Measurements from ENCODE around the gene MBNL2.
A peak's percentile ranks its signal among the peaks of the same experiment; 100 is the strongest.

MBNL2 gene

DNA sequence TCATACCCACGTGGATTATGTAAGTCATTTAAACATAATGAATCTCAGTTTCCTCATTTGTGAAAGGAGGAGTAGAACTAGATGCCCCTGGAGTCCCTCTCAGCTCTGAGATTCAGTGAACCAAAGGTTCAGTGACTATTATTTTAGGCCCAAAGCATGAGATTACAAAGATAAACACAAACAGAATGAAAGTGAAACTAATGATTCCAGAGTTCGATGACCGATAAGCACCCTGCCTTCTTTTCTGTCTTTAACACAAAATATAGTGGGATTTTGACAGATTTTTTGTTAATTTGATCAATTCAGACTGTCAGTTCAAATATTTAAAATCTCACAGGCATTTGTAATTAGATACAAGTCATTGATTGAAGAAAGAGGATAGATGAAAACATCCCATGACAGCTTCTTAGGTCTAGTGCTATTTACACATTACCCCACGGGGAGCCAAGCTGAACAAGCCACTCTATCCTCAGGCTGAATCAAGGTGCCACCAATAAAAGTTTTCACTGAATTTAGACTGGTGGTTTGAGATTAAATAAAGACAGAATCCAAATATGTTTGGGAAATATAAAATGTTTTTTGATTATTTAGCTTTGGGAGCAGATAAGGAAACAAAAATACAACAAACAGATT is 147.2 kb downstream of the MBNL2 start:
- Histone ChIP-seq H3K9me3 (replicated peaks; ENCODE audit: low read length) (no peaks in the 10 kb centered on the region), H3K36me3 (ENCODE audit: insufficient read depth, low read length) (peaks cover 11% of the 10 kb centered on the region), H3K4me1 (ENCODE audit: control insufficient read depth, insufficient read depth, low read length) (peaks cover 21% of the 10 kb centered on the region), H3K4me3 (ENCODE audit: low read length) (peak overlapping the region; percentile 62), H3K9ac (ENCODE audit: low read depth, low read length) (peak overlapping the region; percentile 67), H3K27me3 (ENCODE audit: control insufficient read depth, insufficient read depth, low read length) (no peaks in the 10 kb centered on the region), H3K4me2 (ENCODE audit: low read length) (peak overlapping the region; percentile 80)

DNA sequence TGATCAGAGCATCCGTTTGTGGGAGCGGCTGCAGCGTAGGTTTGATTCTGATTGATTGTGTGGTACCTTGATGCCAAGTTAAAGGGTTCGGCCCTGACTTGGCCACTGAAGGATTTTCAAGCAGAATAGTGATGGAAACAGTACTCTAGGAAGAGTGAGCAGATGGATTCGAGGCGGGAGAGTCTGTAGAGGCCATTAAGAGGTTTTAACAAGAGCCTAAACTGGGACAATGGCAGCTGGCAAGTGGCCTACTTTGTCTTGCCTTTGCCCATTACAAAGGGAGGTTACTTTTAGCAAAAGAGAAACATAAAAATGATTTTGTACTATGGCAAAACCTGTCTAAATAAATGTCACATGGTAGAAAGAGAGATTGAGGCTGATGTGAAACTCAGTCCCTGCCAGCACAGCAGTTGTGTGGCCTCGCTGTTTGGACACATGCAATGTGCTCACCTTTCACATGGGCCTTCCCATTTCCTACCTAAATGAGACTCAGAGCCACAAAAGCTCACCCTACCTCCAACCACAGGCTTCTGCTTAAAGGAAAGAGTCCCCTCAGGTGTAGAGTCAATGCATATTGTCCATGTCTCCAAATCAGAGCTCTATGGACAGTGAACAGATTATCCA is 149.5 kb downstream of the MBNL2 start:
- Histone ChIP-seq H3K9ac (ENCODE audit: low read depth, low read length) (no peak overlapping the region), H3K4me1 (ENCODE audit: control insufficient read depth, insufficient read depth, low read length) (peaks cover 21% of the 10 kb centered on the region), H3K9me3 (replicated peaks; ENCODE audit: low read length) (no peaks in the 10 kb centered on the region), H3K4me3 (ENCODE audit: low read length) (no peak overlapping the region), H3K27me3 (ENCODE audit: control insufficient read depth, insufficient read depth, low read length) (no peaks in the 10 kb centered on the region), H3K4me2 (ENCODE audit: low read length) (no peak overlapping the region), H3K36me3 (ENCODE audit: insufficient read depth, low read length) (peaks cover 9% of the 10 kb centered on the region)

DNA sequence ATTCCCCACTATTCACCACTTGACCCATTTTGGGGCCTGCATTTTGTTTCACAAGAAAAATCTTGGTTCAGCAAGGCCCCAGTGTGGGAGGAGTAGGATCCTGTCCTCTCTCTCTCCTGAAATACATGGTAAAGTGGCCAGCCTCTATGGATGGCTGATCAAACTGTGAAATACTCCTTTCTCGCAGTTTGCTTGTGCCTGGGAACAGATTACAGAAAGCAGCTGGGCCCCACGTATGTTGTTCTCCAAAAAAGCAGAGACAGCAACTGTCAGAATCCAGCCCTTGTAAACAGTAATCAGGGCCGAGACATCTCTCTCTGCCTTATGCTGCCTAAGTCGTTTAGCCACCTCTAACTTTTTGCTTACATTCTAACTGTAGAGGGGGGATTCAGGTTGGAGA is 150.8 kb downstream of the MBNL2 start:
- Histone ChIP-seq H3K4me3 (ENCODE audit: low read length) (no peak overlapping the region), H3K9me3 (replicated peaks; ENCODE audit: low read length) (no peaks in the 10 kb centered on the region), H3K27me3 (ENCODE audit: control insufficient read depth, insufficient read depth, low read length) (no peaks in the 10 kb centered on the region), H3K4me1 (ENCODE audit: control insufficient read depth, insufficient read depth, low read length) (peaks cover 7% of the 10 kb centered on the region), H3K9ac (ENCODE audit: low read depth, low read length) (no peak overlapping the region), H3K4me2 (ENCODE audit: low read length) (no peak overlapping the region), H3K36me3 (ENCODE audit: insufficient read depth, low read length) (peaks cover 9% of the 10 kb centered on the region)

DNA sequence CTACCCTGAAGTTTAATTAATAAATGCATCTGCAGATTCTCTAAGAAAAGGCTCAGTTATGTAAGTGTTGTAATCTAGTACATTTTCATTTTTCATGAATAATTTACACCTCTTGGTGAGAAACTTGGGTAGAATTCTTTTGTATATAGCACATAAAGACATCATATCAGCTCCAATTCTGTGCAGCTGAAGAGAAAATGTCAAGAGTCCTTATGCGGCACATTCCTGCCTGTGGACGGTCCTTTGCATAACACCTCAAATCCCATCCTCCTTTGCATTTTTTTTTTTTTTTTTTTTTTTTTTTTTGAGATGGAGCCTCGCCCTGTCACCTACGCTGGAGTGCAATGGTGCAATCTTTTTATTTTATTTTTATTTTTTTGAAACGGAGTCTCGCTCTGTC is 151.7 kb downstream of the MBNL2 start:
- H3K4me2 ChIP-seq (ENCODE audit: low read length), result no peak overlapping the region
- H3K9me3 ChIP-seq (replicated peaks; ENCODE audit: low read length), result no peaks in the 10 kb centered on the region
- H3K9ac ChIP-seq (ENCODE audit: low read depth, low read length), result no peak overlapping the region
- peaks cover 9% of the 10 kb centered on the region for H3K36me3 ChIP-seq (ENCODE audit: insufficient read depth, low read length)
- no peak overlapping the region for H3K4me3 ChIP-seq (ENCODE audit: low read length)
- peaks cover 2% of the 10 kb centered on the region for H3K4me1 ChIP-seq (ENCODE audit: control insufficient read depth, insufficient read depth, low read length)
- H3K27me3 ChIP-seq (ENCODE audit: control insufficient read depth, insufficient read depth, low read length), result no peaks in the 10 kb centered on the region

DNA sequence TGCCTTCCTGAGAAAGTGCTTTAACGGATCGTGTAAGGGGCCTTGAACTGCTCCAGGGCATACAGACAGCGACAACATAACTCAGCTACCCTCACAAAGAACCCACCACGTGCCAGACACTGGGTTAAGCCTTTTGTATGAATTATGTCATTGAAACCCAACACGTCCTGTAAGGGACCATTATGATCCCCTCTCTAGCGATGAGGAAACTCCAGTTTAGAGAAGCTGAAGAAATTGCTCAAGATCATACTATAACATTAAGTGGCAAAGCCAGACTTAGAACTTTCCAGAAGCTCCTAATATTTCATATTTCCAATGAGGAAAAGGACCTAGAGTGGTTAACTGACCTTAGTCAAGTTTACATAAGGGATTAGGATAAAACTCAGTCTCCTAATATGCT is 154.8 kb downstream of the MBNL2 start:
- Histone ChIP-seq H3K4me2 (ENCODE audit: low read length) (no peak overlapping the region), H3K9me3 (replicated peaks; ENCODE audit: low read length) (no peaks in the 10 kb centered on the region), H3K4me3 (ENCODE audit: low read length) (no peak overlapping the region), H3K9ac (ENCODE audit: low read depth, low read length) (no peak overlapping the region), H3K4me1 (ENCODE audit: control insufficient read depth, insufficient read depth, low read length) (no peaks in the 10 kb centered on the region), H3K27me3 (ENCODE audit: control insufficient read depth, insufficient read depth, low read length) (no peaks in the 10 kb centered on the region), H3K36me3 (ENCODE audit: insufficient read depth, low read length) (peaks cover 7% of the 10 kb centered on the region)

DNA sequence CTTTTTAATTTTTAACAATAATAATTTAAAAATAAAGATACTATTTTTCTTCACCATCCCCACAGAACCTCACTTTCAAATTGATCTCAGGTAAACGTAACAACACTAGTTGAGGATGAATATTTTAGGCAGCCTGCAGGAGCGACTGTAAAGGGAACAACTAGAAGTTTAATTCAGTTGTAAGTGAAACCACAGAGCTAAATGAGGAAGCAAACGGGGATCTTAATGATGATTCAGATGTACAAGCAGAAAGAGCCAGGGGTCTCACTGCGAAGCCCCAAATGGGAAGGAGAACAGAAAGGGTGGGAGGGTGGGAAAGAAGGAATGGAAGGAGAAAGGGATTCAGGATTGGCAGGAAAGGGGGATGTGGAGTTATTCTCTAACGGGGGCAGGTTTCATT is 157.3 kb downstream of the MBNL2 start:
- no peaks in the 10 kb centered on the region for H3K27me3 ChIP-seq (ENCODE audit: control insufficient read depth, insufficient read depth, low read length)
- no peaks in the 10 kb centered on the region for H3K9me3 ChIP-seq (replicated peaks; ENCODE audit: low read length)
- H3K4me3 ChIP-seq (ENCODE audit: low read length), result no peak overlapping the region
- H3K36me3 ChIP-seq (ENCODE audit: insufficient read depth, low read length), result peaks cover 7% of the 10 kb centered on the region
- no peak overlapping the region for H3K9ac ChIP-seq (ENCODE audit: low read depth, low read length)
- no peak overlapping the region for H3K4me2 ChIP-seq (ENCODE audit: low read length)
- no peaks in the 10 kb centered on the region for H3K4me1 ChIP-seq (ENCODE audit: control insufficient read depth, insufficient read depth, low read length)

DNA sequence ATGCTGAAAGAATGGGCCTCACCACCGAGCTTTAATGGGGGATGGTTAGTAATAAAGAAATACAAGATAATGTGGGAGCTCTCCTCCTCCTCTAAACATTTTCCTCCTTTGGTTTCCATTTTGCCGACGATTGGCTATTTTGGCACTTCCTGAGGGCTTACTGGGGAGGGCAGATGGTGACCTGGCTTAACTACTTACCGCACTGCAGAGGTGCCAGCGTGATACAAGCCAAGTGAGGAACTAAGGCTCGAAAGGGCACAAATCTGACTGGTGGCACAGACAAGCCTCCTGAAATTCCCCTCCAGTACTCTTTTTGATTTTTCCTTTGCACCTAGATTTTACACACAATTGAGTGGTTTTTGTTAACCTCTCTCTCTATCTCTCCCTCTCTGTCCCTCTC is 158.6 kb downstream of the MBNL2 start:
- no peaks in the 10 kb centered on the region for H3K27me3 ChIP-seq (ENCODE audit: control insufficient read depth, insufficient read depth, low read length)
- H3K36me3 ChIP-seq (ENCODE audit: insufficient read depth, low read length), result peaks cover 5% of the 10 kb centered on the region
- peaks cover 3% of the 10 kb centered on the region for H3K4me1 ChIP-seq (ENCODE audit: control insufficient read depth, insufficient read depth, low read length)
- no peak overlapping the region for H3K4me2 ChIP-seq (ENCODE audit: low read length)
- no peak overlapping the region for H3K9ac ChIP-seq (ENCODE audit: low read depth, low read length)
- H3K4me3 ChIP-seq (ENCODE audit: low read length), result no peak overlapping the region
- no peaks in the 10 kb centered on the region for H3K9me3 ChIP-seq (replicated peaks; ENCODE audit: low read length)

DNA sequence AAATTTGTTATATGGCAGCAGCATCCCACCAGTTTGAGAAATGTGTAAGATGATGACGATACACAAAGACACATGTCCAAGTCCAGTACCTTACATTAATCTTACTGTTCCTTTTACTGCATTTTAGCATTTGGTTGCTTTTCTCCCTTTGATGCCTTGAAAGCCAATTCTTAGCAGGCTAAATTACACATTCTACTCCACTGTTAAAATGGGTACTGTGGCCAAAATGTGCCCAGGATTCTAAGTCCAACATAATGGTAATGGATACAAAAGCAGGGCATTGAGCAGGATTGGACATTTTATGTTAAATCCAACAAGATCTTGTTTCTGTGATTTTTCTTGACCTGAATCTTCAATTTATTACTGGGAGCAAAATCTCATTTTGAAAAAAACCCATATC is 159.1 kb downstream of the MBNL2 start:
- Histone ChIP-seq H3K9me3 (replicated peaks; ENCODE audit: low read length) (no peaks in the 10 kb centered on the region), H3K4me1 (ENCODE audit: control insufficient read depth, insufficient read depth, low read length) (peaks cover 3% of the 10 kb centered on the region), H3K9ac (ENCODE audit: low read depth, low read length) (no peak overlapping the region), H3K4me3 (ENCODE audit: low read length) (no peak overlapping the region), H3K4me2 (ENCODE audit: low read length) (no peak overlapping the region), H3K36me3 (ENCODE audit: insufficient read depth, low read length) (peaks cover 5% of the 10 kb centered on the region), H3K27me3 (ENCODE audit: control insufficient read depth, insufficient read depth, low read length) (no peaks in the 10 kb centered on the region)

DNA sequence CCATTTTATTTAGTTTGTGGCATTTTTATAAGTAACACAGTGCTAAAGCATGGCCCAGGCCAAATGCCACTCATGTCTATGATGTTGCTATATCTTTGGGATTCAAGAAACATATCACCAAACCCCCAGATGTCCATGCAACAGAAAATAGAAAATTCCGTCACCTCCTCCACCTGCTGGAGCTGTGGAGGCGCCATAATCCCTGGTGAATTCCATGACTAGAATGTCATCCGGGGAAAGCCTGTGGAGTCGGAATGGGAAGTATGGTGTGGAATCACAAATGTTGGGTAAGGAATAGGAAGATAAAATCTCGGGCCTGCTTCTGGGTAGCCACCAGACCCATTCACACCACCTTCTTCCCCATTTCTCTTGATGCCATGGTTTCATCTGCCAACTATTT is 160.1 kb downstream of the MBNL2 start:
- Histone ChIP-seq H3K4me1 (ENCODE audit: control insufficient read depth, insufficient read depth, low read length) (peaks cover 3% of the 10 kb centered on the region), H3K27me3 (ENCODE audit: control insufficient read depth, insufficient read depth, low read length) (no peaks in the 10 kb centered on the region), H3K9me3 (replicated peaks; ENCODE audit: low read length) (no peaks in the 10 kb centered on the region), H3K9ac (ENCODE audit: low read depth, low read length) (no peak overlapping the region), H3K36me3 (ENCODE audit: insufficient read depth, low read length) (peaks cover 5% of the 10 kb centered on the region), H3K4me2 (ENCODE audit: low read length) (no peak overlapping the region), H3K4me3 (ENCODE audit: low read length) (no peak overlapping the region)

DNA sequence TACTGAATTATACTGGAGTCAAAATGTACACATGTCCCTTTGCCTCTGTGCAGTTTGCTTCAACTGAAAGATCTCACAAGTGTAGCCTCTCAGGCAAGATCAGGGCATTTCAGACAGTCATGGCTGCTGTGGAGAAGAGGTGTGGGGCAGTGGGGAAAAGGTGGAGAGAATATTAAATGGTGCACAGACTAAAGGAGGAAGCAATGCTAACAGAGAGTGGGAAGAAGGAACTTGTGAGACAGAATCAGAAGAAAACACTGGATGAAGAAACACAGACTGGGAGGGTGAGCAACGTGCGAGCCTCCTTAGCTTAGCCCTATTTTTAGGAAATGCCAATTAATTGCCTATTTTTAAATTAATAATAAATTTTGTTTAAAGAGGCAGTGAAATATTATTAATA is 162.2 kb downstream of the MBNL2 start:
- no peak overlapping the region for H3K4me3 ChIP-seq (ENCODE audit: low read length)
- no peak overlapping the region for H3K4me2 ChIP-seq (ENCODE audit: low read length)
- H3K36me3 ChIP-seq (ENCODE audit: insufficient read depth, low read length), result peaks cover 5% of the 10 kb centered on the region
- H3K4me1 ChIP-seq (ENCODE audit: control insufficient read depth, insufficient read depth, low read length), result peaks cover 3% of the 10 kb centered on the region
- H3K9me3 ChIP-seq (replicated peaks; ENCODE audit: low read length), result no peaks in the 10 kb centered on the region
- H3K27me3 ChIP-seq (ENCODE audit: control insufficient read depth, insufficient read depth, low read length), result no peaks in the 10 kb centered on the region
- no peak overlapping the region for H3K9ac ChIP-seq (ENCODE audit: low read depth, low read length)

DNA sequence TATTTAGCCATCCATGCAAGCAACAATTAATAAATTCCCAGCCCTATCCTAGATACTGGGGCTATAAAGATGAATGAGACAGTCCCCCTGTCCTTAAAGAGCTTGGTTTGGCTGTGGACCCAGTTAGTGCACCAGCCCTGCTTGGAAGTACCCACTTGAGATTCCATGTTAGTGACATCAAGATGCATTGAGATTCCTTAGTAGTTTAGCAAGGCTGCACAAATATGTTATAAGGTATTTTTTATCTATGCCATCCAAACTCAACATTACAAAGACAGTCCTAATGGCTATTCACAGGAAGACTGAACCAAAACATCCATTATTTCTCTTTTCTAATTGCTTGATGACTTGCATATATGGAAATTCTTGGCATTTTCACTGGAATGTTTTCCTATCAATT is 163.0 kb downstream of the MBNL2 start:
- H3K4me2 ChIP-seq (ENCODE audit: low read length), result no peak overlapping the region
- peaks cover 3% of the 10 kb centered on the region for H3K4me1 ChIP-seq (ENCODE audit: control insufficient read depth, insufficient read depth, low read length)
- no peaks in the 10 kb centered on the region for H3K27me3 ChIP-seq (ENCODE audit: control insufficient read depth, insufficient read depth, low read length)
- no peak overlapping the region for H3K9ac ChIP-seq (ENCODE audit: low read depth, low read length)
- H3K9me3 ChIP-seq (replicated peaks; ENCODE audit: low read length), result no peaks in the 10 kb centered on the region
- H3K4me3 ChIP-seq (ENCODE audit: low read length), result no peak overlapping the region
- peaks cover 5% of the 10 kb centered on the region for H3K36me3 ChIP-seq (ENCODE audit: insufficient read depth, low read length)

DNA sequence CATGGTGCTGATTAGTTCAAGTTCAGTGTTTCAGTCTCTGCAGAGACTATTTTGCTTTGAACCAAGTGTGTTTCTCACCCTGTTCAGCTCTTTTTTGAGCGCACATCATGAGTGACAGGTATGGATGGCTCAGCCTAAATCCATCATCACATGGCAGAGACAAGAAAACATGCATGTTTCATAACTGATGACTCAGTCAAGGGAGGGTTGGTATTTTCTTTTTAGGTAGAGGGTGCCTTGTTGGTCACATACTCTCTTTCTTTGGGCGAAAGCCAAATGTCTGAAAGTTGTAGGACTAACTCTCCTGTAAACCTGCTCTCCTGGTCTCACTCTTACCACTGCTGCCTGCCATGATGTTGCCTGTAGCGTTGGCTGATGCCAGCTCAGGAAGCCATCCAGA is 163.7 kb downstream of the MBNL2 start:
- no peak overlapping the region for H3K4me2 ChIP-seq (ENCODE audit: low read length)
- H3K4me3 ChIP-seq (ENCODE audit: low read length), result no peak overlapping the region
- H3K9me3 ChIP-seq (replicated peaks; ENCODE audit: low read length), result no peaks in the 10 kb centered on the region
- peaks cover 3% of the 10 kb centered on the region for H3K4me1 ChIP-seq (ENCODE audit: control insufficient read depth, insufficient read depth, low read length)
- H3K27me3 ChIP-seq (ENCODE audit: control insufficient read depth, insufficient read depth, low read length), result no peaks in the 10 kb centered on the region
- no peak overlapping the region for H3K9ac ChIP-seq (ENCODE audit: low read depth, low read length)
- peaks cover 5% of the 10 kb centered on the region for H3K36me3 ChIP-seq (ENCODE audit: insufficient read depth, low read length)

Data from skeletal muscle satellite cell (primary cell).